AG10803 (cell line): ENCODE results near the gene PPP1R9A.
"Not testable (repeated sequence)": the region's sequence is repeated elsewhere in the genome, so short reads cannot be mapped to it uniquely, and the experiment has no call there.

Experiments used
- DNase-seq: peaks from one replicate; pipeline ENCODE4 v3.0.0; 2010; ENCODE audit warnings: low read depth
- H3K4me3 ChIP-seq: 2 replicates; pipeline ENCODE4 v1.5.1; 2011; ENCODE audit warnings: mild to moderate bottlenecking, low read length, control low read depth
- TF ChIP-seq, protein P1 (sequence below): conservative IDR thresholded peaks from 2 replicates; pipeline ENCODE4 v1.5.1; 2011; ENCODE audit warnings: mild to moderate bottlenecking, low read length, control low read depth, inconsistent platforms

The PPP1R9A gene

DNA sequence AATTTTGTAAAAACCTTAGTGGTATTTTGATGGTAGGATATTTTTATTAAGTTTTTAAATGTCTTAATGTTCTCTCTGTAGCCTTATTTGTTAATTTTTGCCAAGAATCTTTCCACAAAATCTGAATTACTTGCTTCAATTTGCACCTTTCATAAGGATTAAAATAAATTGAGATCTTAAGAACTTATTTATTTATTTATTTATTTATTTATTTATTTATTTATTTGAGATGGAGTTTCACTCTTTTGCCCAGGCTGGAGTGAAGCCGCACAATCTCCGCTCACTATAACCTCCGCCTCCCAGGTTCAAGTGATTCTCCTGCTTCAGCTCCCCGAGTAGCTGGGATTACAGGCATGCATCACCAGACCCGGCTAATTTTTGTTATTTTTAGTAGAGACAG is 98.6 kb downstream of the PPP1R9A start:
- no peak overlapping the region for H3K4me3 ChIP-seq
- DNase-seq = no peak
- TF ChIP-seq, protein P1, sequence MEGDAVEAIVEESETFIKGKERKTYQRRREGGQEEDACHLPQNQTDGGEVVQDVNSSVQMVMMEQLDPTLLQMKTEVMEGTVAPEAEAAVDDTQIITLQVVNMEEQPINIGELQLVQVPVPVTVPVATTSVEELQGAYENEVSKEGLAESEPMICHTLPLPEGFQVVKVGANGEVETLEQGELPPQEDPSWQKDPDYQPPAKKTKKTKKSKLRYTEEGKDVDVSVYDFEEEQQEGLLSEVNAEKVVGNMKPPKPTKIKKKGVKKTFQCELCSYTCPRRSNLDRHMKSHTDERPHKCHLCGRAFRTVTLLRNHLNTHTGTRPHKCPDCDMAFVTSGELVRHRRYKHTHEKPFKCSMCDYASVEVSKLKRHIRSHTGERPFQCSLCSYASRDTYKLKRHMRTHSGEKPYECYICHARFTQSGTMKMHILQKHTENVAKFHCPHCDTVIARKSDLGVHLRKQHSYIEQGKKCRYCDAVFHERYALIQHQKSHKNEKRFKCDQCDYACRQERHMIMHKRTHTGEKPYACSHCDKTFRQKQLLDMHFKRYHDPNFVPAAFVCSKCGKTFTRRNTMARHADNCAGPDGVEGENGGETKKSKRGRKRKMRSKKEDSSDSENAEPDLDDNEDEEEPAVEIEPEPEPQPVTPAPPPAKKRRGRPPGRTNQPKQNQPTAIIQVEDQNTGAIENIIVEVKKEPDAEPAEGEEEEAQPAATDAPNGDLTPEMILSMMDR = no peak

DNA sequence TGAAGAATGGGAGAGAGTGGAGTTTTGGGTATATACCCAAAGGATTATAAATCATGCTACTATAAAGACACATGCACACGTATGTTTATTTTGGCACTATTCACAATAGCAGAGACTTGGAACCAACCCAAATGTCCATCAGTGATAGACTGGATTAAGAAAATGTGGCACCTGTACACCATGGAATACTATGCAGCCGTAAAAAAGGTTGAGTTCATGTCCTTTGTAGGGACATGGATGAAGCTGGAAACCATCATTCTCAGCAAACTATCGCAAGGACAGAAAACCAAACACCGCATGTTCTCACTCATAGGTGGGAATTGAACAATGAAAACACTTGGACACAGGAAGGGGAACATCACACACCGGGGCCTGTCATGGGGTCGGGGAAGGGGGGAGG is 101.4 kb downstream of the PPP1R9A start:
- DNase-seq, H3K4me3 ChIP-seq: not testable (repeated sequence)

DNA sequence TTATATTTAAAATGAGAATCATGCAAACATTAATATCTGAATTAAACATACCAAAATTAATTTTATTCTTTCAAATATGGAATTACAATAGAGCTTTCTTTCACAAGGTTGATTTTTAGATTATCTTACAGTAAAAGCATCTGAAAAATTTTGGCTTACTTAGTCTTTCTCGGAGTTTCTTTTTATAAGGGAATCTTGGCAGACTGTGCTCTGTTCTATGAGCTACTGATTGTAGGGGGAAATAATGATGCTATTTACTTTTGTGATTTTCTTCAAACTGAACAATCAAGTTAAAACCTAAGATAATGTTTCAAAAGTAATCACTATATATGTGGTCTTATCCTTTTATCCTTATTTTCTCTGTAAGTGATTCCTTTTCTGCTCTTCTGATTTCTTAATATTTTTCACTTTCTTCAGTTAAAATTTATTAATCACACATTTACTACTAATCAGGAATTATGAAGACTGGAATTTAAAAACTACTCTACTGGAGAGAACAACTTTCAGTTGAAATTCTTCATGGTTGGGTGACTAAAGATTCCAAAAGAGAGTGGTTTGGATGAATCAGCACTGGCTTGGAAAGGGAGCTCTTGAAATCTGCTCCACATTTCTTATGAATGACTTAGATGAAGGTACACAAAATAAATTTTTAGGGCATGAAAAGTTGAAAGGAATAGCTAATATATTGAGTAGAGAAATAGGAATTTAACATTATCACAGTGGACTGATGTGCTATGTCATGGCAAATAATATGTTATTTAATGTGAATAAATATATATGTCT is 103.9 kb downstream of the PPP1R9A start:
- no peak overlapping the region for H3K4me3 ChIP-seq
- DNase-seq = peak; percentile 75
- TF ChIP-seq, protein P1 = no peak

DNA sequence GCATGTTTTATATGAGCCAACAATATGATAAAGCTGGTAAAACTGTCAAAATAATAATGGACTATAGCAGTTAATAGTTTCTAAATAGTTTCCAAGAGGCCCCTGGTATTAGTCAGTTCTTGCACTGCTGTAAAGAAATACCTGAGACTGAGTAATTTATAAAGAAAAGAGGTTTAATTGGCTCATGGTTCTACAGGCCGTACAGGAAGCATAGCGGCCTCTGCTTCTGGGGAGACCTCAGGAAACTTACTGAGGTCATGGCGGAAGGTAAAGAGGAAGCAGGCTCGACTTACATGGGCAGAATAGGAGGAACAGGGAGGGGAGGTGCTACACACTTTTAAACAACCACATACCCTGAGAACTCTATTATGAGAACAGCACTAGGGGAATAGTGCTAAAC is 104.6 kb downstream of the PPP1R9A start:
- no peak overlapping the region for H3K4me3 ChIP-seq
- TF ChIP-seq, protein P1 = no peak
- DNase-seq = no peak

DNA sequence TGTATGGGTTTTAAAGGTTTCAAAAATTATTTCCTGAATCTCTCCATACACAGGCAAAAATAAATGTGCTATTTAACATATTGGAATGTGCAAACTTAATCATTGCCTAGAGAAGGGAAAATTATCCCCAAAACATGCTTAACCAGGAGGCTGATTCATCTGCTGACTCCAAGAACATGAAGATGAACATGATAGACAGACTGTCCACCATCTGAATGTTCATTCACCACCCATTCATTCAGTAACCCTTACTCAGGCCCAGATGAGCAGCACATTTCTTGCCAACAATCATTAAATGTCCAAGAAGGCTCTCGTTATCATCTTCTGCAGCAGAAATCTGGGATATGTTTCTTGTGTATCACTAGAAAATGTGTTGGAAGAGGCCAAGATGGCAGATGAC is 110.6 kb downstream of the PPP1R9A start:
- no peak for DNase-seq
- H3K4me3 ChIP-seq = no peak overlapping the region
- TF ChIP-seq, protein P1 = no peak

DNA sequence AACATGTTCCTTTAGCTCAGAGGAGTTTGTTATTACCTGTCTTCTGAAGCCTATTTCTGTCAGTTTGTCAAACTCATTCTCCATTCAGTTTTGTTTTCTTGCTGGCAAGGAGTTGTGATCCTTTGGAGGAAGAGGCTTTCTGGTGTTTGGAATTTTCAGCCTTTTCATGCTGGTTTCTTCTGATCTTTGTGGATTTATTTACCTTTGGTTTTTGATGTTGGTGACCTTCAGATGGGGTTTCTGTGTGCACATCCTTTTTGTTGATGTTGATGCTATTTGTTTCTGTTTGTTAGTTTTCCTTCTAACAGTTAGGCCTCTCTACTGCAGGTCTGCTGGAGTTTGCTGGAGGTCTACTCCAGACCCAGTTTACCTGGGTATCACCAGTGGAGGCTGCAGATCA is 118.6 kb downstream of the PPP1R9A start:
- TF ChIP-seq, protein P1 = no peak
- no peak for DNase-seq
- no peak overlapping the region for H3K4me3 ChIP-seq

DNA sequence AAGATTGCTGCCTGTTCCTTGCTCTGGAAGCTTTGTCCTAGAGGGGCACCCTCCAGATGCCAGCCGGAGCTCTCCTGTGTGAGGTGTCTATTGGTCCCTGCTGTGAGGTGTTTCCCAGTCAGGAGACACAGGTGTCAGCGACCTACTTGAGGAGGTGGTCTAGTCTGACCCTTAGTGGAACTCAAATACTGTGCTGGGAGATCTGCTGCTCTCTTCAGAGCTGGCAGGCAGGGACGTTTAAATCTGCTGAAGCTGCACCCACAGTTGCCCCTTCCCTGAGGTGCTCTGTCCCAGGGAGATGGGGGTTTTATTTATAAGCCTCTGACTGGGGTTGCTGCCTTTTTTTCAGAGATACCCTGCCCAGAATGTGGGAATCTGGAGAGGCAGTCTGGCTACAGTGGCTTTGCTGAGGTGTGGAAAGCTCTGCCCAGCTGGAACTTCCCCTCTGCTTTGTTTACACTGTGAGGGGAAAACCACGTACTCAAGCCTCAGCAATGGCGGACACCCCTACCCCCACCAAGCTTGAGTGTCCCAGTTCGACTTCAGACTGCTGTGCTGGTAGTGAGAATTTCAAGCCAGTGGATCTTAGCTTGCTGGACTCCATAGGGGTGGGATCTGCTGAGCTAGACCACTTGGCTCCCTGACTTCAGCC is 119.2 kb downstream of the PPP1R9A start:
- H3K4me3 ChIP-seq = no peak overlapping the region
- TF ChIP-seq, protein P1 = no peak
- DNase-seq = no peak
